Esophagus squamous epithelium (tissue), 5 donors: ENCODE measurements around the gene GABBR2. TPM values are rescaled to one million over a fixed set of nuclear protein-coding genes. Genes with fewer than 3 reads are reported as not detected.

ENCODE experiments used
- DNase-seq: peaks from one replicate; lab custom pipeline; 2025; lab: John Stamatoyannopoulos, UW
- H3K27ac ChIP-seq, 4 donors: fragments of 200-600 bp; sonication (generic); one replicate each; pipeline ENCODE4 v1.5.1; 2016 to 2019; ENCODE audit warnings: mild to moderate bottlenecking in 1 of 4
- H3K27me3 ChIP-seq, 4 donors: fragments of 200-600 bp; sonication (generic); 1 replicate in 3 of 4; 2 replicates in 1 of 4; pipeline versions ENCODE4 v1.5.1 to v1.6.0; 2017 to 2021; ENCODE audit warnings: antibody characterized with exemption in 1 of 4
- H3K36me3 ChIP-seq, 3 donors: fragments of 200-600 bp; sonication (generic); one replicate each; pipeline ENCODE4 v1.5.1; 2016 to 2019
- H3K4me1 ChIP-seq, 3 donors: fragments of 200-600 bp; sonication (generic); one replicate each; pipeline ENCODE4 v1.5.1; 2017 to 2019
- H3K4me3 ChIP-seq, 4 donors: fragments of 200-600 bp; sonication (generic); 1 replicate in 3 of 4; 2 replicates in 1 of 4; pipeline ENCODE4 v1.5.1; 2016 to 2019; ENCODE audit warnings: mild to moderate bottlenecking in 2 of 4, moderate library complexity in 1 of 4
- H3K9me3 ChIP-seq, 3 donors: fragments of 200-600 bp; sonication (generic); one replicate each; pipeline ENCODE4 v1.5.1; 2016 to 2019
- POLR2A ChIP-seq, 4 donors: fragments of 450-650 bp; IDR thresholded peaks; one replicate each; pipeline ENCODE4 v1.6.1; 2017; ENCODE audit warnings: antibody characterized with exemption in 4 of 4, mild to moderate bottlenecking in 4 of 4, moderate library complexity in 3 of 4
- WGBS, 2 donors: methylation state at CpG; one replicate each; pipeline ENCODE4 v1.1.5; 2018; 5-methylcytosine and 5-hydroxymethylcytosine counted together
- intact Hi-C: fragments of 100-400 bp; cut with DNase I; formaldehyde crosslinking; loops from one replicate; pipeline ENCODE4 v1.15.0; 2022
- total RNA-seq, 4 donors: library from RNA; depleted of rRNA; stranded (reverse); fragments of >200 nt; gene quantifications; one replicate each; pipeline ENCODE4 v1.1.0, GENCODE V29; 2016
- TF ChIP-seq, protein P1 (sequence below), 6 experiments: fragments of 450-650 bp in 4 of 6; fragments of 200-600 bp in 2 of 6; sonication (generic) in 2 of 6; IDR thresholded peaks; one replicate each; pipeline ENCODE4 v1.5.1; 2016 to 2019; ENCODE audit warnings: antibody characterized with exemption in 6 of 6, mild to moderate bottlenecking in 4 of 6, moderate library complexity in 4 of 6
- donor health status: DM: yes; HTN: yes; CAD: no.

GABBR2 gene
- total RNA-seq, 4 donors from 2014 or later, result not detected

DNA sequence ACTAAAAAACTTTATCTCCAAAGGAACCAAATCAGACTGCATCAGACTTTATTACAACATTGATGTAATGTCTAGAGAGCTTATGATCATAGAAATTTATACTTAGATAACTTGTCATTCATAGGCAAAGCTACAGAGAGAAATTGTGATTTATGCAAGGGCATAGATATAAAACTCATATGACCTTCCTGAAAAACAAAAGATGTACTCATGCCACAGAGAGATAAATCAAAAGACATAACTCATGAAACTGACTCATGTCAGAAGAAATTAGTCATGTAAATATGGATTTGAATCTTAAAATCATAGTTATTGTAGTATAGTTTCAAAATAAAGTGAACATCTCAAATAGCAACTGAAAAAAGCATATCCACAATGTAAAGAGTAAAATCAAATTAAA lies 186.2 kb downstream of the GABBR2 start:
- DNase-seq, result no peak
- no peak for TF ChIP-seq POLR2A (IDR thresholded peaks at IDR 0.05)
- TF ChIP-seq, protein P1, sequence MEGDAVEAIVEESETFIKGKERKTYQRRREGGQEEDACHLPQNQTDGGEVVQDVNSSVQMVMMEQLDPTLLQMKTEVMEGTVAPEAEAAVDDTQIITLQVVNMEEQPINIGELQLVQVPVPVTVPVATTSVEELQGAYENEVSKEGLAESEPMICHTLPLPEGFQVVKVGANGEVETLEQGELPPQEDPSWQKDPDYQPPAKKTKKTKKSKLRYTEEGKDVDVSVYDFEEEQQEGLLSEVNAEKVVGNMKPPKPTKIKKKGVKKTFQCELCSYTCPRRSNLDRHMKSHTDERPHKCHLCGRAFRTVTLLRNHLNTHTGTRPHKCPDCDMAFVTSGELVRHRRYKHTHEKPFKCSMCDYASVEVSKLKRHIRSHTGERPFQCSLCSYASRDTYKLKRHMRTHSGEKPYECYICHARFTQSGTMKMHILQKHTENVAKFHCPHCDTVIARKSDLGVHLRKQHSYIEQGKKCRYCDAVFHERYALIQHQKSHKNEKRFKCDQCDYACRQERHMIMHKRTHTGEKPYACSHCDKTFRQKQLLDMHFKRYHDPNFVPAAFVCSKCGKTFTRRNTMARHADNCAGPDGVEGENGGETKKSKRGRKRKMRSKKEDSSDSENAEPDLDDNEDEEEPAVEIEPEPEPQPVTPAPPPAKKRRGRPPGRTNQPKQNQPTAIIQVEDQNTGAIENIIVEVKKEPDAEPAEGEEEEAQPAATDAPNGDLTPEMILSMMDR (IDR thresholded peaks at IDR 0.05), result no peak
- no peak overlapping the region for H3K4me3 ChIP-seq
- intact Hi-C loops, result no loop called here
- peaks cover 0 to 30% (median 0%) of the 10 kb centered on the region in 4 donors for H3K27me3 ChIP-seq
- H3K27ac ChIP-seq, result no peak overlapping the region
- H3K9me3 ChIP-seq, result no peaks in the 10 kb centered on the region
- H3K36me3 ChIP-seq, result no peaks in the 10 kb centered on the region
- no peaks in the 10 kb centered on the region for H3K4me1 ChIP-seq

DNA sequence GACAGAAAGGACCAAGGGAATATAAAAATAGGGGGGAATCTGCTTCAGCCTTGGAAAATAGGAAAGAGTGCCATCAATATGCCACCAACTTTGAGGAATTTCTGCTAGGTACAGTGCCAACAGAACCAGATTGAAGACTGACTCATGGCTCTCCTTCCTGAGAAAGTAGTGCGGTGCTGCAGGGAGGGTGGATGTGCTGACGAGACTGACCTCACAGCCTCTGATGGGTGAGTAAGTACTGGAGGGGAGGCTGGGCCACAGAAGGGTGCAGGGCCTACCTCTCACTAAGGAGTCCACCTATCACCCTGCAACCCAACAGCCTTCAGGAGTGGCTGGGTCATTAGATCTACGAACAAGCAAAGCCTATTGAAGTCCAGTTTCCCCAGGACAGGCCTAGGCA lies 187.6 kb downstream of the GABBR2 start:
- 66 to 68% methylated on average over 2 to 3 of the region's 3 CpGs for WGBS, 2 donors
- no peaks in the 10 kb centered on the region for H3K4me1 ChIP-seq
- no peak overlapping the region for H3K27ac ChIP-seq
- H3K4me3 ChIP-seq, result no peak overlapping the region
- H3K9me3 ChIP-seq, result no peaks in the 10 kb centered on the region
- H3K36me3 ChIP-seq, result no peaks in the 10 kb centered on the region
- H3K27me3 ChIP-seq, result peaks cover 0 to 26% (median 0%) of the 10 kb centered on the region in 4 donors
- TF ChIP-seq, protein P1 (IDR thresholded peaks at IDR 0.05), result no peak
- no peak for TF ChIP-seq POLR2A (IDR thresholded peaks at IDR 0.05)
- DNase-seq, result no peak
- intact Hi-C loops, result no loop called here

DNA sequence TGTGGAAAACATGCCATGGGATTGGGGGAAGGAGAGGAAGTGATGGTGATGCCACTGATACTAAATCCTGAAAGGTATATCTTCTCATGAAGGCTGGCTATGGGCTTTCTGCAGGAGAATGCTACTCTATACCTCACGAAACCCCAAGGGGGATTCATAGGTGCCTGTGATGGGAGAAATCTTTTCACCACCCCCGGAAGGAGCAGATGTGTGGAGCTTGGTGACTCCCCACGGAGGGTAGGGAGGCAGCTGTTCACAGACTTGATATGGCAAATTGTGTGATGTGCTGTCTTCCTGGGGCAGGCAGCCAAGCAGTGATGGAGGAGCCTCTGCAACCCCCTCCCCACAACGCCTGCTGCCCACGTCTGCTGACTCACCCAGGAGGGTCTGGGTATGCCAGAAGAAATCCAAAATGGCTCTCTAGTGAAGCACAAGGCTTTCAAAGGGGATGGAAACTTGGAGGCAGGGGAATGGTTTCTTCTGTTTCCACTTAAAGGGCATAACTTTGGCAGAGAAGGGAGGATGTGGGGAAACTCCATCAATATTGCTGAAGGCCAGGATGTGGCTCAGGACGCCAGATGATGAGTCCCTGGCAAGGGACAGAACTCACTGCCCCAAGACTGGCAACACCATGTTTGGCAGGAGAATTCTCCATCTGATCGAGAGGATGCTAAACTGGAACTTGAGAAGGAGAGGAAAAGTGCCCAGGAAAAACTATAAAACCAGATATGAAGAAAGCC lies 188.3 kb downstream of the GABBR2 start:
- intact Hi-C loops, result no loop called here
- H3K4me3 ChIP-seq, result no peak overlapping the region
- H3K4me1 ChIP-seq, result no peaks in the 10 kb centered on the region
- no peak overlapping the region for H3K27ac ChIP-seq
- no peaks in the 10 kb centered on the region for H3K36me3 ChIP-seq
- 46 to 57% methylated on average over 5 to 7 of the region's 7 CpGs for WGBS, 2 donors
- no peak for TF ChIP-seq POLR2A (IDR thresholded peaks at IDR 0.05)
- TF ChIP-seq, protein P1 (IDR thresholded peaks at IDR 0.05), result no peak
- no peak for DNase-seq
- H3K9me3 ChIP-seq, result no peaks in the 10 kb centered on the region
- H3K27me3 ChIP-seq, result peaks cover 0 to 24% (median 0%) of the 10 kb centered on the region in 4 donors

DNA sequence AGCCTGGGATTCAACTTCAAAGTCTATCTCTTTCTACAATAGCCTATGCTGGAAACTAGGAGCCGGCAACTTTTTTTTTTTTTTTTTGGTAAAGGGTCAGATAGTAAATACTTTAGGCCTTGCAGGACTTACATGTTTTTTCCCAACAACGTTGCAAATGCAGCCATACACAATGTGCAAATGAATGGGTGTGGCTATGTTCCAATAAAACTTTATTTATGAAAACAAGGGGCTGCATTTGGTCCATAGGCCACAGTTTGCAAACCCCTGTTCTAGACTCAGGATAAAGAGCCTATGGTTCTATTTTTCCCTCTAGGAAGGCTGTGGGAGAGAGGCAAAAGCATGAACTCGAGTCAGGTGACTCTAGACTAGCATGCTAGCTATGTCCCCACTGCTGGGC lies 189.1 kb downstream of the GABBR2 start:
- TF ChIP-seq, protein P1 (IDR thresholded peaks at IDR 0.05), result no peak
- TF ChIP-seq POLR2A (IDR thresholded peaks at IDR 0.05), result no peak
- no peak overlapping the region for H3K4me3 ChIP-seq
- H3K27ac ChIP-seq, result no peak overlapping the region
- no peaks in the 10 kb centered on the region for H3K9me3 ChIP-seq
- no peaks in the 10 kb centered on the region for H3K36me3 ChIP-seq
- H3K4me1 ChIP-seq, result no peaks in the 10 kb centered on the region
- no peak for DNase-seq
- WGBS, 2 donors, result 59 to 67% methylated on average over 3 of the region's 3 CpGs
- intact Hi-C loops, result no loop called here
- peaks cover 0 to 24% (median 0%) of the 10 kb centered on the region in 4 donors for H3K27me3 ChIP-seq

DNA sequence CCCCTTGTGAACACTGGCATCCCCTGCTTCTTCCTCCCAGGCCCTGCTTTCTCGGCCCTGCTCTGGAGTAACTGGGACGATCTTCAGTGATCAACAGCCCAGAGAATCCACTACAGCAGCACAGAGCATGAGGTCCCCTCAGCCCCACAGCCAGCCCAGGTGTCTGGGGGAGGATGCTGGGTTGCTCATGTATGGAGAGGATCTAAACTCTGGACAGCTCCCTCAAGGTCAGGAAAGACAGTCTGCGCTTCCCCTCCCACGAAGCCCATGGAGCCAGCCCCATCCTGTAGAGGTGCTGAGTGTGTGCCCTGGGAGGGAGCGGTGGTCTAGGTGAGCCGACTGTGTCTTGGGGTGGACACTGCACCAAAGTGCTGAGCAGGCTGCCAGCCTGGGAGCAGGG lies 190.2 kb downstream of the GABBR2 start:
- Histone ChIP-seq H3K9me3 (no peaks in the 10 kb centered on the region), H3K27ac (no peak overlapping the region), H3K4me3 (no peak overlapping the region), H3K36me3 (no peaks in the 10 kb centered on the region), H3K4me1 (no peaks in the 10 kb centered on the region), H3K27me3 (peaks cover 0 to 18% (median 0%) of the 10 kb centered on the region in 4 donors)
- 83 to 92% methylated on average over 1 to 2 of the region's 6 CpGs for WGBS, 2 donors
- no peak for DNase-seq
- intact Hi-C loops, result no loop called here
- TF ChIP-seq, protein P1 (IDR thresholded peaks at IDR 0.05), result no peak
- no peak for TF ChIP-seq POLR2A (IDR thresholded peaks at IDR 0.05)
